IMR-90 (cell line): Measurements from ENCODE around the gene SF3B5. TPM values are rescaled to one million over a fixed set of nuclear protein-coding genes. Genes with fewer than 3 reads are reported as not detected.

Experiments used
- ATAC-seq: fragments of 200-7000 bp; cut with Tn5 transposase; 2 replicates; pipeline ENCODE4 v1.9.1; 2020; ENCODE audit warnings: low read depth, mild to moderate bottlenecking, moderate library complexity
- BruUV-seq: library from RNA; stranded (reverse); fragments of 400-500 nt; replicated peaks from 2 replicates; lab custom pipeline; 2021; lab: Mats Ljungman, UMichigan
- CTCF ChIA-PET: fragments of 300-600 bp; formaldehyde crosslinking; extraction: SDS; loops from one replicate; lab custom pipeline; 2021; ENCODE audit warnings: antibody characterized with exemption; lab: Yijun Ruan, JAX
- POLR2A ChIA-PET: fragments of 300-600 bp; sonication (Branson Sonifier 250); formaldehyde crosslinking; loops from one replicate; lab custom pipeline; 2022; ENCODE audit warnings: antibody characterized with exemption; ENCODE audit not compliant: unreplicated experiment; lab: Charles Lee
- DNase-seq: peaks from one replicate; pipeline ENCODE4 v3.0.0; 2013
- H2AFZ ChIP-seq: replicated peaks from 2 replicates; pipeline ENCODE3; 2013; ENCODE audit warnings: low read length, mild to moderate bottlenecking; ENCODE audit not compliant: poor library complexity
- H2AK5ac ChIP-seq: 2 replicates; pipeline ENCODE4 v1.6.1; 2013; ENCODE audit warnings: low read depth, low read length, inconsistent platforms
- H2AK9ac ChIP-seq: replicated peaks from 2 replicates; pipeline ENCODE3; 2013; ENCODE audit warnings: mild to moderate bottlenecking, low read depth, low read length, moderate library complexity; ENCODE audit not compliant: poor library complexity
- H2BK120ac ChIP-seq: 2 replicates; pipeline ENCODE4 v1.6.1; 2013; ENCODE audit warnings: low read depth, low read length, inconsistent platforms
- H2BK15ac ChIP-seq: 3 replicates; pipeline ENCODE4 v1.6.1; 2013; ENCODE audit warnings: low read depth, low read length, inconsistent platforms
- H2BK20ac ChIP-seq: 2 replicates; pipeline ENCODE4 v1.6.1; 2013; ENCODE audit warnings: low read depth, mild to moderate bottlenecking, inconsistent platforms, low read length, moderate library complexity
- H2BK5ac ChIP-seq: 2 replicates; pipeline ENCODE4 v1.6.1; 2013; ENCODE audit warnings: mild to moderate bottlenecking, low read depth, low read length, inconsistent platforms; ENCODE audit not compliant: poor library complexity, severe bottlenecking
- H3K14ac ChIP-seq: replicated peaks from 2 replicates; pipeline ENCODE4 v1.6.1; 2013; ENCODE audit warnings: low read depth, low read length, inconsistent platforms
- H3K18ac ChIP-seq: 2 replicates; pipeline ENCODE4 v1.6.1; 2013; ENCODE audit warnings: low read depth, low read length, control low read depth
- H3K23ac ChIP-seq: 2 replicates; pipeline ENCODE4 v1.6.1; 2013; ENCODE audit warnings: low read depth, low read length, inconsistent platforms
- H3K27ac ChIP-seq: 2 replicates; pipeline ENCODE4 v1.5.1; 2013; ENCODE audit warnings: mild to moderate bottlenecking, control low read depth, low read length; ENCODE audit not compliant: insufficient read depth
- H3K27me3 ChIP-seq: 2 replicates; pipeline ENCODE4 v1.6.1; 2013; ENCODE audit warnings: low read length; ENCODE audit not compliant: control insufficient read depth, insufficient read depth
- H3K36me3 ChIP-seq: 2 replicates; pipeline ENCODE4 v1.6.1; 2013; ENCODE audit warnings: low read length, mixed read lengths; ENCODE audit not compliant: control insufficient read depth, insufficient read depth
- H3K4ac ChIP-seq: 2 replicates; pipeline ENCODE4 v1.6.1; 2013; ENCODE audit warnings: low read depth, low read length, inconsistent platforms
- H3K4me1 ChIP-seq: 2 replicates; pipeline ENCODE4 v1.6.1; 2013; ENCODE audit warnings: low read length, mixed read lengths; ENCODE audit not compliant: control insufficient read depth, insufficient read depth
- H3K4me2 ChIP-seq: 2 replicates; pipeline ENCODE4 v1.6.1; 2013; ENCODE audit warnings: low read depth, mild to moderate bottlenecking, control low read depth, low read length, moderate library complexity
- H3K4me3 ChIP-seq: 2 replicates; pipeline ENCODE4 v1.5.1; 2013; ENCODE audit warnings: low read depth, mild to moderate bottlenecking, control low read depth, low read length, moderate library complexity; ENCODE audit not compliant: insufficient read depth
- H3K56ac ChIP-seq: 2 replicates; pipeline ENCODE4 v1.6.1; 2013; ENCODE audit warnings: low read length, inconsistent platforms; ENCODE audit not compliant: insufficient read depth; ENCODE audit errors: extremely low read depth
- H3K79me1 ChIP-seq, 2 experiments: 2 replicates each; pipeline ENCODE4 v1.6.1; 2013; ENCODE audit warnings: low read length in 2 of 2, inconsistent platforms in 1 of 2, low read depth in 1 of 2
- H3K9ac ChIP-seq: 2 replicates; pipeline ENCODE4 v1.6.1; 2013; ENCODE audit warnings: low read depth, low read length, control low read depth
- H3K9me1 ChIP-seq: 2 replicates; pipeline ENCODE4 v1.6.1; 2013; ENCODE audit warnings: low read length, inconsistent platforms; ENCODE audit not compliant: insufficient read depth
- H3K9me3 ChIP-seq: 2 replicates; pipeline ENCODE4 v1.6.1; 2013; ENCODE audit warnings: low read length; ENCODE audit not compliant: control insufficient read depth, insufficient read depth
- H4K20me1 ChIP-seq: 2 replicates; pipeline ENCODE4 v1.6.1; 2013; ENCODE audit warnings: low read length, inconsistent platforms; ENCODE audit not compliant: insufficient read depth
- H4K5ac ChIP-seq: 2 replicates; pipeline ENCODE4 v1.6.1; 2013; ENCODE audit warnings: mild to moderate bottlenecking, low read depth, low read length, control low read depth
- H4K8ac ChIP-seq, 2 experiments: 2 replicates each; pipeline ENCODE4 v1.6.1; 2013; ENCODE audit warnings: low read depth in 2 of 2, low read length in 2 of 2, control low read depth in 1 of 2, inconsistent platforms in 1 of 2
- H4K91ac ChIP-seq: 2 replicates; pipeline ENCODE4 v1.6.1; 2013; ENCODE audit warnings: low read depth, low read length, inconsistent platforms; ENCODE audit not compliant: insufficient read depth
- BHLHE40 ChIP-seq: fragments of 150-350 bp; IDR thresholded peaks from 2 replicates; pipeline ENCODE4 v1.6.1; 2016; ENCODE audit warnings: mild to moderate bottlenecking, low read depth, low read length
- CEBPB ChIP-seq: IDR thresholded peaks from 2 replicates; pipeline ENCODE4 v1.6.1; 2012; ENCODE audit warnings: low read depth, low read length, improper control_type of control experiment
- CHD1 ChIP-seq: IDR thresholded peaks from 2 replicates; pipeline ENCODE4 v1.6.1; 2012; ENCODE audit warnings: low read depth, low read length, improper control_type of control experiment
- FOS ChIP-seq: fragments of 150-350 bp; IDR thresholded peaks from 2 replicates; pipeline ENCODE4 v1.6.1; 2016; ENCODE audit warnings: low read depth, low read length
- MAFK ChIP-seq: IDR thresholded peaks from 2 replicates; pipeline ENCODE4 v1.6.1; 2012; ENCODE audit warnings: low read depth, low read length, improper control_type of control experiment
- MAZ ChIP-seq: IDR thresholded peaks from 2 replicates; pipeline ENCODE4 v1.6.1; 2012; ENCODE audit warnings: low read depth, mild to moderate bottlenecking, low read length, improper control_type of control experiment, moderate library complexity, borderline replicate concordance
- MXI1 ChIP-seq: IDR thresholded peaks from 2 replicates; pipeline ENCODE4 v1.6.1; 2012; ENCODE audit warnings: low read depth, mild to moderate bottlenecking, low read length, moderate library complexity, borderline replicate concordance
- NFE2L2 ChIP-seq: fragments of 150-350 bp; IDR thresholded peaks from 2 replicates; pipeline ENCODE4 v1.6.1; 2016; ENCODE audit warnings: low read depth, mild to moderate bottlenecking, low read length
- POLR2A ChIP-seq: IDR thresholded peaks from 2 replicates; pipeline ENCODE4 v1.6.1; 2012; ENCODE audit warnings: mild to moderate bottlenecking, low read depth, low read length
- RAD21 ChIP-seq: IDR thresholded peaks from 2 replicates; pipeline ENCODE4 v1.6.1; 2012; ENCODE audit warnings: low read length, improper control_type of control experiment
- RCOR1 ChIP-seq: IDR thresholded peaks from 2 replicates; pipeline ENCODE4 v1.6.1; 2012; ENCODE audit warnings: mild to moderate bottlenecking, low read length, improper control_type of control experiment; ENCODE audit not compliant: insufficient replicate concordance
- SMC3 ChIP-seq: fragments of 150-350 bp; IDR thresholded peaks from 2 replicates; pipeline ENCODE4 v1.6.1; 2016; ENCODE audit warnings: low read depth, mild to moderate bottlenecking, antibody characterized with exemption, low read length, moderate library complexity
- USF2 ChIP-seq: fragments of 150-350 bp; IDR thresholded peaks from 2 replicates; pipeline ENCODE4 v1.6.1; 2017; ENCODE audit warnings: mild to moderate bottlenecking, antibody characterized with exemption, low read length, low read depth
- WGBS, 2 experiments: methylation state at CpG; one replicate each; pipeline versions ENCODE4 v1.1.5 to v1.1.7; 2013; ENCODE audit warnings: missing lambda C conversion rate in 2 of 2; ENCODE audit not compliant: insufficient read length in 1 of 2; ENCODE audit errors: extremely low coverage in 2 of 2; 5-methylcytosine and 5-hydroxymethylcytosine counted together
- dilution Hi-C: fragments of 300-500 bp; cut with HindIII; formaldehyde crosslinking; loops from one replicate; pipeline ENCODE4 v1.14.3; 2018; ENCODE audit warnings: low sequenced_read_pairs; ENCODE audit not compliant: unreplicated experiment
- in situ Hi-C: fragments of 300-500 bp; cut with MboI; formaldehyde crosslinking; loops from 3 replicates; pipeline ENCODE4 v1.14.3; 2019; ENCODE audit warnings: low sequenced_read_pairs, inconsistent platforms, mixed read lengths
- intact Hi-C: fragments of 100-400 bp; cut with micrococcal nuclease; formaldehyde crosslinking; loops from 2 replicates; pipeline ENCODE4 v1.10.0; 2022
- polyA plus RNA-seq, 3 experiments: library from polyadenylated mRNA; depleted of rRNA; stranded (reverse); fragments of >200 nt; gene quantifications; 2 replicates each; pipeline ENCODE4 v1.2.3, GENCODE V29; 2012; ENCODE audit warnings: low replicate concordance in 1 of 3
- total RNA-seq: library from RNA; depleted of rRNA; stranded (reverse); fragments of >200 nt; gene quantifications from 2 replicates; pipeline ENCODE4 v1.2.3, GENCODE V29; 2012
- TF ChIP-seq, protein P1 (sequence below): conservative IDR thresholded peaks from 2 replicates; pipeline ENCODE4 v1.5.1; 2012; ENCODE audit warnings: mild to moderate bottlenecking, low read depth, low read length, improper control_type of control experiment

SF3B5 gene
- total and polyA plus RNA-seq, 2 of the 4 experiments (the other 2 are of a cell fraction): 227 to 333 TPM

- H4K8ac ChIP-seq: no peak overlapping the region
- no peak overlapping the region for H2BK20ac ChIP-seq
- no peak overlapping the region for H3K18ac ChIP-seq
- no TSS peak for BruUV-seq
- H3K4me2 ChIP-seq: peak overlapping the region; percentile 79
- no peak overlapping the region for H3K23ac ChIP-seq
- peak overlapping the region; percentile 50 for H3K4me3 ChIP-seq
- dilution Hi-C loops: no loop called here
- H3K9me3 ChIP-seq: no peaks in the 10 kb centered on the region
- no peak for DNase-seq
- no peak overlapping the region for H4K91ac ChIP-seq
- H2AFZ ChIP-seq: peak overlapping the region; percentile 86
- no peak overlapping the region for H2BK5ac ChIP-seq
- H3K27ac ChIP-seq: no peak overlapping the region
- ChIA-PET POLR2A (no interaction called here), CTCF (no interaction called here)
- H3K79me1 ChIP-seq: no peaks in the 10 kb centered on the region
- ATAC-seq: no peak
- H3K9me1 ChIP-seq: 0 out of 2 replicates have a peak, but pooled peaks cover 4% of the 10 kb centered on the region
- in situ Hi-C loops: no loop called here
- TF ChIP-seq CHD1: no peak
- TF ChIP-seq MAFK: no peak
- no peak for TF ChIP-seq NFE2L2
- TF ChIP-seq USF2: no peak
- no peak for TF ChIP-seq RAD21
- TF ChIP-seq, protein P1, sequence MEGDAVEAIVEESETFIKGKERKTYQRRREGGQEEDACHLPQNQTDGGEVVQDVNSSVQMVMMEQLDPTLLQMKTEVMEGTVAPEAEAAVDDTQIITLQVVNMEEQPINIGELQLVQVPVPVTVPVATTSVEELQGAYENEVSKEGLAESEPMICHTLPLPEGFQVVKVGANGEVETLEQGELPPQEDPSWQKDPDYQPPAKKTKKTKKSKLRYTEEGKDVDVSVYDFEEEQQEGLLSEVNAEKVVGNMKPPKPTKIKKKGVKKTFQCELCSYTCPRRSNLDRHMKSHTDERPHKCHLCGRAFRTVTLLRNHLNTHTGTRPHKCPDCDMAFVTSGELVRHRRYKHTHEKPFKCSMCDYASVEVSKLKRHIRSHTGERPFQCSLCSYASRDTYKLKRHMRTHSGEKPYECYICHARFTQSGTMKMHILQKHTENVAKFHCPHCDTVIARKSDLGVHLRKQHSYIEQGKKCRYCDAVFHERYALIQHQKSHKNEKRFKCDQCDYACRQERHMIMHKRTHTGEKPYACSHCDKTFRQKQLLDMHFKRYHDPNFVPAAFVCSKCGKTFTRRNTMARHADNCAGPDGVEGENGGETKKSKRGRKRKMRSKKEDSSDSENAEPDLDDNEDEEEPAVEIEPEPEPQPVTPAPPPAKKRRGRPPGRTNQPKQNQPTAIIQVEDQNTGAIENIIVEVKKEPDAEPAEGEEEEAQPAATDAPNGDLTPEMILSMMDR: no peak
- TF ChIP-seq POLR2A: no peak
- no peak for TF ChIP-seq RCOR1
- no peak for TF ChIP-seq BHLHE40
- TF ChIP-seq SMC3: no peak
- no peak for TF ChIP-seq MXI1
- TF ChIP-seq MAZ: no peak
- no peak for TF ChIP-seq FOS
- no peak for TF ChIP-seq CEBPB
- peaks cover 61% of the 10 kb centered on the region for H3K27me3 ChIP-seq
- no peaks in the 10 kb centered on the region for H3K36me3 ChIP-seq
- H3K4ac ChIP-seq: no peak overlapping the region
- no peak overlapping the region for H2AK9ac ChIP-seq
- no peaks in the 10 kb centered on the region for H4K20me1 ChIP-seq
- no peak overlapping the region for H4K5ac ChIP-seq
- H2BK15ac ChIP-seq: no peak overlapping the region
- H3K4me1 ChIP-seq: peaks cover 3% of the 10 kb centered on the region; the same call in 1 of the 2 replicates
- WGBS, 2 experiments: 6% methylated on average over 9 of the region's 16 CpGs; no CpG with 5 or more reads in 1 of the 2 experiments
- H3K56ac ChIP-seq: no peak overlapping the region
- intact Hi-C loops: no loop called here
- H2BK120ac ChIP-seq: no peak overlapping the region
- no peak overlapping the region for H2AK5ac ChIP-seq
- no peak overlapping the region for H3K9ac ChIP-seq
- no peak overlapping the region for H3K14ac ChIP-seq
Observed at GRCh38 chr6:144063246-144063743, 32.1 kb downstream of the SF3B5 start.
